Activated naive CD8-positive, alpha-beta T cell (primary cell): Measurements from ENCODE around the gene TKFC.
"Not testable (repeated sequence)": the region's sequence is repeated elsewhere in the genome, so short reads cannot be mapped to it uniquely, and the experiment has no call there.

Experiments used
- H3K27ac Mint-ChIP-seq: one replicate; pipeline ENCODE4 v1.8.0; 2021; ENCODE audit warnings: mixed read lengths
- H3K27me3 Mint-ChIP-seq: one replicate; pipeline ENCODE4 v1.8.0; 2021; ENCODE audit warnings: mixed read lengths
- H3K36me3 Mint-ChIP-seq: one replicate; pipeline ENCODE4 v1.8.0; 2021; ENCODE audit warnings: mixed read lengths
- H3K4me1 Mint-ChIP-seq: one replicate; pipeline ENCODE4 v1.8.0; 2021; ENCODE audit warnings: low read depth, mixed read lengths
- H3K4me3 Mint-ChIP-seq: one replicate; pipeline ENCODE4 v1.8.0; 2021; ENCODE audit warnings: mild to moderate bottlenecking, mixed read lengths
- H3K9me3 Mint-ChIP-seq: one replicate; pipeline ENCODE4 v1.8.0; 2021; ENCODE audit warnings: low read depth, mixed read lengths

The TKFC gene

GRCh38 chr11:61361741-61362541 lies 28.9 kb downstream of the TKFC start, which contains the start of the genes CYB561A3 and TMEM138:
TSS of gene CYB561A3 (minus strand) at chr11:61361882. CDS start at chr11:61356713, 5,169 bp downstream.
TSS of gene TMEM138 (plus strand) at chr11:61362374. CDS start at chr11:61364391, 2,017 bp downstream.
- H3K36me3 Mint-ChIP-seq: no peaks in the 10 kb centered on the region
- peaks cover 34% of the 10 kb centered on the region for H3K4me1 Mint-ChIP-seq
- H3K27ac Mint-ChIP-seq: peak within 1 kb of the TSS; percentile 98
- H3K4me3 Mint-ChIP-seq: peak within 1 kb of the TSS; percentile 98
- no peaks in the 10 kb centered on the region for H3K9me3 Mint-ChIP-seq
- no peaks in the 10 kb centered on the region for H3K27me3 Mint-ChIP-seq

GRCh38 chr11:61362542-61362875 lies 29.5 kb downstream of the TKFC start:
- H3K27ac Mint-ChIP-seq: peak overlapping the region; percentile 98
- no peaks in the 10 kb centered on the region for H3K9me3 Mint-ChIP-seq
- H3K4me3 Mint-ChIP-seq: peak overlapping the region; percentile 98
- peaks cover 32% of the 10 kb centered on the region for H3K4me1 Mint-ChIP-seq
- H3K27me3 Mint-ChIP-seq: no peaks in the 10 kb centered on the region
- no peaks in the 10 kb centered on the region for H3K36me3 Mint-ChIP-seq

GRCh38 chr11:61364012-61364675 lies 31.1 kb downstream of the TKFC start:
- peak overlapping the region; percentile 98 for H3K27ac Mint-ChIP-seq

GRCh38 chr11:61367406-61367805 lies 34.4 kb downstream of the TKFC start:
- H3K27me3 Mint-ChIP-seq: no peaks in the 10 kb centered on the region
- no peak overlapping the region for H3K4me3 Mint-ChIP-seq
- H3K36me3 Mint-ChIP-seq: no peaks in the 10 kb centered on the region
- no peaks in the 10 kb centered on the region for H3K9me3 Mint-ChIP-seq
- H3K27ac Mint-ChIP-seq: no peak overlapping the region
- peaks cover 13% of the 10 kb centered on the region for H3K4me1 Mint-ChIP-seq

More at GRCh38 chr11:61364012-61364675, 31.1 kb downstream of the TKFC start:
- Mint-ChIP-seq H3K4me1 (peaks cover 29% of the 10 kb centered on the region), H3K36me3 (no peaks in the 10 kb centered on the region), H3K27me3 (no peaks in the 10 kb centered on the region), H3K4me3 (peak overlapping the region; percentile 98), H3K9me3 (no peaks in the 10 kb centered on the region)

GRCh38 chr11:61368646-61369045 lies 35.6 kb downstream of the TKFC start:
- Mint-ChIP-seq H3K4me3 (no peak overlapping the region), H3K27ac (peak overlapping the region; percentile 22), H3K36me3 (no peaks in the 10 kb centered on the region), H3K27me3 (no peaks in the 10 kb centered on the region), H3K4me1 (peaks cover 3% of the 10 kb centered on the region), H3K9me3 (no peaks in the 10 kb centered on the region)

GRCh38 chr11:61369372-61370348 lies 36.6 kb downstream of the TKFC start:
- no peak overlapping the region for H3K27ac Mint-ChIP-seq
- H3K36me3 Mint-ChIP-seq: no peaks in the 10 kb centered on the region
- H3K27me3 Mint-ChIP-seq: no peaks in the 10 kb centered on the region
- H3K4me3 Mint-ChIP-seq: no peak overlapping the region
- no peaks in the 10 kb centered on the region for H3K9me3 Mint-ChIP-seq
- peaks cover 1% of the 10 kb centered on the region for H3K4me1 Mint-ChIP-seq

GRCh38 chr11:61370349-61371005 lies 37.4 kb downstream of the TKFC start:
- Mint-ChIP-seq H3K4me1 (peaks cover 1% of the 10 kb centered on the region), H3K9me3 (no peaks in the 10 kb centered on the region), H3K36me3 (peaks cover 3% of the 10 kb centered on the region), H3K27ac (no peak overlapping the region), H3K4me3 (no peak overlapping the region), H3K27me3 (no peaks in the 10 kb centered on the region)

- Mint-ChIP-seq H3K4me1 (peaks cover 1% of the 10 kb centered on the region), H3K27me3 (no peaks in the 10 kb centered on the region), H3K36me3 (peaks cover 8% of the 10 kb centered on the region), H3K9me3 (no peaks in the 10 kb centered on the region), H3K4me3 (no peak overlapping the region), H3K27ac (no peak overlapping the region)
Measured at GRCh38 chr11:61372659-61373420, 39.8 kb downstream of the TKFC start.

GRCh38 chr11:61375761-61376108 lies 42.7 kb downstream of the TKFC start:
- Mint-ChIP-seq H3K4me1 (no peaks in the 10 kb centered on the region), H3K27me3 (no peaks in the 10 kb centered on the region), H3K36me3 (peaks cover 8% of the 10 kb centered on the region), H3K27ac (no peak overlapping the region), H3K9me3 (no peaks in the 10 kb centered on the region), H3K4me3 (no peak overlapping the region)

- Mint-ChIP-seq H3K4me3 (no peak overlapping the region), H3K27me3 (no peaks in the 10 kb centered on the region), H3K27ac (peak overlapping the region; percentile 10), H3K9me3 (no peaks in the 10 kb centered on the region), H3K36me3 (peaks cover 8% of the 10 kb centered on the region), H3K4me1 (no peaks in the 10 kb centered on the region)
Measured at GRCh38 chr11:61377461-61378160, 44.6 kb downstream of the TKFC start.

GRCh38 chr11:61378713-61379313 lies 45.8 kb downstream of the TKFC start:
- Mint-ChIP-seq H3K4me3 (no peak overlapping the region), H3K9me3 (no peaks in the 10 kb centered on the region), H3K27ac (no peak overlapping the region), H3K4me1 (no peaks in the 10 kb centered on the region), H3K27me3 (no peaks in the 10 kb centered on the region), H3K36me3 (peaks cover 8% of the 10 kb centered on the region)

GRCh38 chr11:61380884-61381283 lies 47.9 kb downstream of the TKFC start:
- H3K9me3 Mint-ChIP-seq: no peaks in the 10 kb centered on the region
- H3K27ac Mint-ChIP-seq: no peak overlapping the region
- peaks cover 9% of the 10 kb centered on the region for H3K4me1 Mint-ChIP-seq
- H3K27me3 Mint-ChIP-seq: no peaks in the 10 kb centered on the region
- H3K4me3 Mint-ChIP-seq: no peak overlapping the region
- peaks cover 5% of the 10 kb centered on the region for H3K36me3 Mint-ChIP-seq

- H3K27me3 Mint-ChIP-seq, H3K9me3 Mint-ChIP-seq, H3K4me1 Mint-ChIP-seq: not testable (repeated sequence)
Measured at GRCh38 chr11:61383859-61384258, 50.8 kb downstream of the TKFC start.

More at GRCh38 chr11:61383859-61384258, 50.8 kb downstream of the TKFC start:
- not testable (repeated sequence) for H3K4me3 Mint-ChIP-seq, H3K36me3 Mint-ChIP-seq, H3K27ac Mint-ChIP-seq
